Measurements from ENCODE around the gene TCF7L1.
"Not testable (repeated sequence)": the region's sequence is repeated elsewhere in the genome, so short reads cannot be mapped to it uniquely, and the experiment has no call there.

The TCF7L1 gene

DNA sequence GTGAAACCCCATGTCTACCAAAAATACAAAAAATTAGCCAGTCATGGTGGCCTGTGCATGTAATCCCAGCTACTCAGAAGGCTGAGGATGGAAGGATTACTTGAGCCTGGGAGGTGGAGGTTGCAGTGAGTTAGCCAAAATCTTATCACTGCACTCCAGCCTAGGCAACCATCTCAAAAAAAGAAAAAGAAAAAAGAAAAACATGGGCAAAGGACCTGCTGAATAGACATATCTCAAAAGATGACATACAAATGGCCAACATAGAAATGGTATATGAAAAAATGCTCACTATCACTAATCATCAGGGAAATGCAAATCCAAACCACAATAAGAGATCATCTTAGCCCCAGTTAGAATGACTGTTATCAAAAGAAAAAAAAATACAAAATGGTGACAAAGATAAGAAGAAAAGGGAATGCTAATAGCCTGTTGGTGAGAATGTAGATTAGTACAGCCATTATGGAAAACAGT, 196.0 kb downstream of the TCF7L1 start:
- in situ Hi-C loops (cut with HindIII; ENCODE audit: low sequenced_read_pairs): no loop called here
- H3K4me3 ChIP-seq (ENCODE audit: low read depth, low read length): no peak overlapping the region
- TF ChIP-seq, protein P1, sequence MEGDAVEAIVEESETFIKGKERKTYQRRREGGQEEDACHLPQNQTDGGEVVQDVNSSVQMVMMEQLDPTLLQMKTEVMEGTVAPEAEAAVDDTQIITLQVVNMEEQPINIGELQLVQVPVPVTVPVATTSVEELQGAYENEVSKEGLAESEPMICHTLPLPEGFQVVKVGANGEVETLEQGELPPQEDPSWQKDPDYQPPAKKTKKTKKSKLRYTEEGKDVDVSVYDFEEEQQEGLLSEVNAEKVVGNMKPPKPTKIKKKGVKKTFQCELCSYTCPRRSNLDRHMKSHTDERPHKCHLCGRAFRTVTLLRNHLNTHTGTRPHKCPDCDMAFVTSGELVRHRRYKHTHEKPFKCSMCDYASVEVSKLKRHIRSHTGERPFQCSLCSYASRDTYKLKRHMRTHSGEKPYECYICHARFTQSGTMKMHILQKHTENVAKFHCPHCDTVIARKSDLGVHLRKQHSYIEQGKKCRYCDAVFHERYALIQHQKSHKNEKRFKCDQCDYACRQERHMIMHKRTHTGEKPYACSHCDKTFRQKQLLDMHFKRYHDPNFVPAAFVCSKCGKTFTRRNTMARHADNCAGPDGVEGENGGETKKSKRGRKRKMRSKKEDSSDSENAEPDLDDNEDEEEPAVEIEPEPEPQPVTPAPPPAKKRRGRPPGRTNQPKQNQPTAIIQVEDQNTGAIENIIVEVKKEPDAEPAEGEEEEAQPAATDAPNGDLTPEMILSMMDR (IDR thresholded peaks at IDR 0.05; ENCODE audit: low read depth, low read length, missing control alignments): no peak
- DNase-seq (ENCODE audit: low read depth): no peak

DNA sequence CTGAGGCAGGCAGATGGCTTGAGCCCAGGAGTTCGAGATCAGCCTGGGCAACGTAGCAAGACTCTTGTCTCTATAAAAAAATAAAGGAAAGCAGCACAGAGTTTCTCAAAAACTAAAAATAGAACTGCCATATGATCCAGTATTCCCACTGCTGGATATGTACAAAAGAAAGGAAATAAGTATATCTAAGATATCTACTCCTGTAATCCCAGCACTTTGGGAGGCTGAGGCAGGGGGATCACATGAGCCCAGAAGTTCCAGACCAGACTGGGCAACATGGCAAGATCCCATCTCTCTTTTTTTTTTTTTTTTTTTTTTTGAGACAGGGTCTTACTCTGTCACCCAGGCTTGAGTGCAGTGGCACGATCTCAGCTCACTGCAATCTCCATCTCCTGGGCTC, 196.5 kb downstream of the TCF7L1 start:
- H3K4me3 ChIP-seq (ENCODE audit: low read depth, low read length); DNase-seq (ENCODE audit: low read depth); in situ Hi-C loops (cut with HindIII; ENCODE audit: low sequenced_read_pairs): not testable (repeated sequence)

DNA sequence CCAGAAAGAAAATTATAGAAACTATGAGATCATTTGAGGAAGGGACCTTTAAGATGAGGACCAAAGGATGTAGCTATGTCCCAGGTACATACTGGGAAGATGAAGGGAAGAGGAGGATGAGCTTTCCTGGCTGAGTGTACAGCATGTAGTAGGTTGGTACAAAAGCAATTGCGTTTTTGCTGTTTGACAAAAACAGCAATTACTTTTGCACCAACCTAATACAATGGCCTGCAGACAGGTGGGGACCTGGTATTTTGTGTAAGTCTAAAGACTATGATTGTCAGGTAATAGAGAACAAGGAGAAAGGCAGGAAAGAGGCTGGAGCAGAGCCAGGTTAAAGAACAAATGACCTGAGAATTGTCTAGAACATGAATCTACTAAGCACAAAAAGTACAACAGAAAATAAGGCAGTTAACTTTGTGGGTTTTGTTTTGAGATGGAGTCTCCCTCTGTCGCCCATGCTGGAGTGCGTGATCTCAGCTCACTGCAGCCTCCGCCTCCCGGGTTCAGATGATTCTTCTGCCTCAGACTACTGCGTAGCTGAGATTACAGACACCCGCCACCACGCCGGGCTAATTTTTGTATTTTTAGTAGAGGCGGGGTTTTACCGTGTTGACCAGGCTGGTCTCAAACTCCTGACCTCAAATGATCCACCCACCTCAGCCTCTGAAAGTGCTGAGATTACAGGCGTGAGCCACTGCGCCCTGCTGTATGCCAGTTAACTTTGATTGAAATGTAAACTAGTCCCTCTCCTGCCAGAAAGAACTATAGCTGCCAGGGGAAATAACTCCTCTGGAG, 197.8 kb downstream of the TCF7L1 start:
- in situ Hi-C loops (cut with HindIII; ENCODE audit: low sequenced_read_pairs): no loop called here
- DNase-seq (ENCODE audit: low read depth): no peak
- H3K4me3 ChIP-seq (ENCODE audit: low read depth, low read length): no peak overlapping the region
- TF ChIP-seq, protein P1 (IDR thresholded peaks at IDR 0.05; ENCODE audit: low read depth, low read length, missing control alignments): no peak

DNA sequence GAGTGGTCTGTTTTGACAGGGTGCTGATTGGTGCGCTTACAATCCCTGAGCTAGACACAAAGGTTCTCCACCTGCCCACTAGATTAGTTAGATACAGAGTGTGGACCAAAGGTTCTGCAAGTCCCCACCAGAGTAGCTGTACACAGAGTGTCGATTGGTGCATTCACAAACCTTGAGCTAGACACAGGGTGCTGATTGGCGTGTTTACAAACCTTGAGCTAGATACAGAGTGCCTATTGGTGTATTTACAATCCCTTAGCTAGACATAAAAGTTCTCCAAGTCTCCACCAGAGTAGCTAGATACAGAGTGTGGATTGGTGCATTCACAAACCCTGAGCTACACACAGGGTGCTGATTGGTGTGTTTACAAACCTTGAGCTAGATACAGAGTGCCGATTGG, 200.7 kb downstream of the TCF7L1 start:
- DNase-seq (ENCODE audit: low read depth); H3K4me3 ChIP-seq (ENCODE audit: low read depth, low read length); in situ Hi-C loops (cut with HindIII; ENCODE audit: low sequenced_read_pairs): not testable (repeated sequence)

DNA sequence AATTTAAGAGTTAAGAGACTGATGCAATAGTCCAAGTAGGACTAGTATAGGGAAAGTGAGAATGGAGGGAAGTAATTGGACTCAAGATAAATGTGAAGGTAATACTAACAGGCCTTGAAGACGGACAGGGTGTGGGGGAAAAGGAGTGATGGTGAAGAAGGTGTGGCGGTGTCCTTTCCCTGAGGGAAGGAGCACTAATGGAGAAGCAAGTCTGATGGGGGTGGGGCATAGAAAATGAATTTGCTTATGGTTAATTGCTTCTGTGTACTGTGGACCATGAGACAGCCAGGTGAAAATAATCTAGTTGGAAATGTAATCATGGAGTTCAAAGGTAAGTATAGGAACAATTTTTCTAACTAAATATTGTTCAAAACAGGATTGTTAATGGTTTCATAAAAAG, 201.7 kb downstream of the TCF7L1 start:
- no peak for DNase-seq (ENCODE audit: low read depth)
- TF ChIP-seq, protein P1 (IDR thresholded peaks at IDR 0.05; ENCODE audit: low read depth, low read length, missing control alignments): no peak
- in situ Hi-C loops (cut with HindIII; ENCODE audit: low sequenced_read_pairs): no loop called here
- H3K4me3 ChIP-seq (ENCODE audit: low read depth, low read length): no peak overlapping the region

DNA sequence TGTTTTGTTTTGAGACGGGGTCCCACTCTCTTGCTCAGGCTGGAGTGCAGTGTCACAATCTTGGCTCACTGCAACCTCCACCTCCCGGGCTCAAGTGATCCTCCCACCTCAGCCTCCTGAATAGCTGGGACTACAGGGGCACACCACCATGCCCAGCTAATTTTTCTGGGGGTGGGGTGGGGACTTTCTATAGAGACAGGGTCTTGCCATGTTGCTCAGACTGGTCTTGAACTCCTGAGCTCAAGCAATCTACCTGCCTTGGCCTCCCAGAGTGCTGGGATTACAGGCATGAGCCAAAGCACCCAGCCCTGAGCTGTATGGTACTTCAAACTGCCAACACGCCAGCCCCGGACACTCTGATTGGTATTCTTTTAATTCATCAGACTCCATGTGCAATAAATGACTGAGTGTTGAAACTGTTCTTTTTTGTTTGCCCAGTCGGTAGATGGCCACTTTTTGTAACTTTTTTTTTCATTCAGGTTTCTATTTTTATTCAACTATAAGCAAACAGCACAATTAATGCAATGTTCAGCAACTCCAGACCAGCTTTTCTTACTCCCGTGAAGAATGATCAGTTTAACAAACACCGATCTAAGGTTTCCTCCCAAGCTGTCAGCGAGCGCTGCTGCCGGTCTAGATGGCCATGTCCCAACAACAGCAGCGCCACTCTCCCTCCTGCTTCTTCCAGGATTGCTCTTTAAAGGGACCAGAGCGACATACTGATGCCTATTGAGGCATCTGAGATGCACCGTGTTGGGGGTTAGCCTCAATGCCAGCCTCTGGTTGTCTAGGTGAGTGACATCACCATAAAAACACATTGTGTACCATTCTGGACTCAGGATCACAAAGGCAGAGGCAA, 207.1 kb downstream of the TCF7L1 start:
- in situ Hi-C loops (cut with HindIII; ENCODE audit: low sequenced_read_pairs): no loop called here
- DNase-seq (ENCODE audit: low read depth): no peak
- H3K4me3 ChIP-seq (ENCODE audit: low read depth, low read length): no peak overlapping the region
- TF ChIP-seq, protein P1 (IDR thresholded peaks at IDR 0.05; ENCODE audit: low read depth, low read length, missing control alignments): no peak

DNA sequence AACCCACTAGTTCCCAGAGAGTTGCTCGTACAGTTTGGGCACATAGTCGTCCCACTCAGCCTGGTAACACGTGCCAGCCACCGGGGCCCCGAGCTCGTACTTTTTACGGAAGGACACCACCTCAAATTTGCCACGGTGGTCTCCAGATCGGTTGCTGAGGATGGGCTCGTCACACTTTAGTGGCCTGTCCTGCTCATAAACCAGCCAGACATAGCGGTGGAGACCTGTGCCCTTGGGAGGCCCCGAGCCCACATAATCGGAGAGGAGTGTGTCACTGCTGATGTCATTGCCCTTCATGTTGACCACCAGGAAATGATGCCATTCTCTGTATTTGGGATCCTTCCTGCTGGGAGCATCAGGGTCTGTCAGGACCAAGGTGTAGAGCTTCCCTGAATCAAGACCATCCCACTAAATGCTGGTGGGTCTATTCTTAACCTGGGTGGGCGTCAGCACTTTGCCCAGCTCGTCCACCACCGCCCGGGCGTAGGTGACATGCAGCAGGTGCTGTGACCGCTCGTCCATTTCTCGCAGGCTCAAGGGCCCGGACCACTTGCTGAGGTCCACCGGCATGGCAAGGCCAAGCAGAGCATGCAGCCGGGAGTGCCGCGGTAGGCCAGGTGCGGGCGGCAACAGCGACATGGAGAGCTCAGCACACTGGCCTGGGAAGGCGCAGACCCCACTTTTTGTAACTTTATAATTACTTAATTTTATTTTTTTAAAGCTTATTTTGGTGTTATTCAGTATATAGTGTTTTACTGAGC, 208.3 kb downstream of the TCF7L1 start:
- H3K4me3 ChIP-seq (ENCODE audit: low read depth, low read length): no peak overlapping the region
- DNase-seq (ENCODE audit: low read depth): no peak
- TF ChIP-seq, protein P1 (IDR thresholded peaks at IDR 0.05; ENCODE audit: low read depth, low read length, missing control alignments): no peak
- in situ Hi-C loops (cut with HindIII; ENCODE audit: low sequenced_read_pairs): no loop called here

All from astrocyte of the cerebellum (primary cell).